Neural cell (in vitro differentiated cells): ENCODE results near the gene CEMP1. TPM values are rescaled to one million over a fixed set of nuclear protein-coding genes. Genes with fewer than 3 reads are reported as not detected.

ENCODE experiments used
- H2AFZ ChIP-seq: fragments of 200-600, 300-800 bp; sonication (generic), shearing (Covaris generic); 2 replicates; pipeline ENCODE4 v1.6.0; 2014; ENCODE audit warnings: low read depth, mild to moderate bottlenecking, antibody characterized with exemption, low read length, moderate library complexity
- H3F3A ChIP-seq: fragments of 200-600 bp; shearing (Covaris generic); 2 replicates; pipeline ENCODE4 v1.6.1; 2016; ENCODE audit warnings: mild to moderate bottlenecking, moderate library complexity, mixed read lengths, antibody characterized with exemption, low read length; ENCODE audit not compliant: insufficient read depth, poor library complexity, severe bottlenecking
- H3K27ac ChIP-seq: fragments of 200-600, 300-800 bp; sonication (generic), shearing (Covaris generic); 2 replicates; pipeline ENCODE4 v1.5.1; 2014; ENCODE audit warnings: mild to moderate bottlenecking, low read length, moderate library complexity
- H3K27me3 ChIP-seq: fragments of 300-800, 200-600 bp; sonication (generic), shearing (Covaris generic); 2 replicates; pipeline ENCODE4 v1.6.0; 2014; ENCODE audit warnings: mild to moderate bottlenecking, low read depth, low read length, moderate library complexity; ENCODE audit not compliant: insufficient read depth
- H3K36me3 ChIP-seq: fragments of 300-800, 200-600 bp; sonication (generic), shearing (Covaris generic); 2 replicates; pipeline ENCODE4 v1.5.1; 2014; ENCODE audit warnings: mild to moderate bottlenecking, antibody characterized with exemption, low read length, moderate library complexity; ENCODE audit not compliant: insufficient read depth
- H3K4me2 ChIP-seq: fragments of 300-800, 200-600 bp; sonication (generic), shearing (Covaris generic); 2 replicates; pipeline ENCODE4 v1.6.0; 2014; ENCODE audit warnings: mild to moderate bottlenecking, low read length
- H3K4me3 ChIP-seq: fragments of 300-800, 200-600 bp; sonication (generic), shearing (Covaris generic); 2 replicates; pipeline ENCODE4 v1.5.1; 2014; ENCODE audit warnings: mild to moderate bottlenecking, low read length, moderate library complexity
- H3K79me2 ChIP-seq: fragments of 200-600 bp; shearing (Covaris generic); replicated peaks from 2 replicates; pipeline ENCODE4 v1.6.0; 2014; ENCODE audit warnings: mild to moderate bottlenecking, low read length, moderate library complexity; ENCODE audit not compliant: insufficient read depth
- H3K9ac ChIP-seq: fragments of 300-800, 200-600 bp; sonication (generic), shearing (Covaris generic); 2 replicates; pipeline ENCODE4 v1.6.1; 2016; ENCODE audit warnings: mild to moderate bottlenecking, low read length, mixed read lengths
- H3K9me2 ChIP-seq: fragments of 200-600 bp; shearing (Covaris generic); 2 replicates; pipeline ENCODE4 v1.6.1; 2016; ENCODE audit warnings: mild to moderate bottlenecking, low read length, mixed read lengths; ENCODE audit not compliant: insufficient read depth
- H3K9me3 ChIP-seq: fragments of 200-600, 300-800 bp; sonication (generic), shearing (Covaris generic); 2 replicates; pipeline ENCODE4 v1.6.1; 2016; ENCODE audit warnings: mild to moderate bottlenecking, mixed run types, low read length, moderate library complexity, mixed read lengths
- H4K20me1 ChIP-seq: fragments of 200-600 bp; shearing (Covaris generic); 2 replicates; pipeline ENCODE4 v1.6.1; 2016; ENCODE audit warnings: mild to moderate bottlenecking, mixed run types; ENCODE audit not compliant: insufficient read depth
- EP300 ChIP-seq: fragments of 450-650 bp; conservative IDR thresholded peaks from 2 replicates; pipeline ENCODE4 v1.6.1; 2014; ENCODE audit warnings: antibody characterized with exemption, mild to moderate bottlenecking, moderate library complexity; ENCODE audit not compliant: poor library complexity, severe bottlenecking
- EZH2 ChIP-seq: fragments of 200-600, 300-800 bp; shearing (Covaris generic), sonication (generic); IDR thresholded peaks from 2 replicates; pipeline ENCODE4 v1.6.1; 2014; ENCODE audit warnings: antibody characterized with exemption, low read length, borderline replicate concordance, mild to moderate bottlenecking; ENCODE audit not compliant: insufficient read depth, poor library complexity, severe bottlenecking
- MXI1 ChIP-seq: fragments of 450-650 bp; conservative IDR thresholded peaks from 2 replicates; pipeline ENCODE4 v1.6.1; 2014; ENCODE audit warnings: antibody characterized with exemption, mild to moderate bottlenecking; ENCODE audit not compliant: poor library complexity, severe bottlenecking
- POLR2AphosphoS5 ChIP-seq: IDR thresholded peaks from 2 replicates; pipeline ENCODE4 v1.6.1; 2012
- RAD21 ChIP-seq: fragments of 450-650 bp; conservative IDR thresholded peaks from 2 replicates; pipeline ENCODE4 v1.6.1; 2014; ENCODE audit warnings: antibody characterized with exemption, mild to moderate bottlenecking, moderate library complexity
- REST ChIP-seq: IDR thresholded peaks from 2 replicates; pipeline ENCODE4 v1.6.1; 2012; ENCODE audit warnings: borderline replicate concordance
- SMC3 ChIP-seq: fragments of 450-650 bp; conservative IDR thresholded peaks from 2 replicates; pipeline ENCODE4 v1.6.1; 2014; ENCODE audit warnings: antibody characterized with exemption, mild to moderate bottlenecking, moderate library complexity; ENCODE audit not compliant: poor library complexity
- TAF1 ChIP-seq: IDR thresholded peaks from 2 replicates; pipeline ENCODE4 v1.6.1; 2012; ENCODE audit warnings: low read depth
- polyA plus RNA-seq: library from polyadenylated mRNA; depleted of rRNA; stranded (reverse); fragments of >200 nt; gene quantifications from 2 replicates; pipeline ENCODE4 v1.2.3, GENCODE V29; 2014
- TF ChIP-seq, protein P1 (sequence below): fragments of 450-650 bp; IDR thresholded peaks from 2 replicates; pipeline ENCODE4 v1.5.1; 2014; ENCODE audit warnings: antibody characterized with exemption, mild to moderate bottlenecking, moderate library complexity; ENCODE audit not compliant: poor library complexity, severe bottlenecking

Gene CEMP1
- polyA plus RNA-seq, 1 donor from 2014 or later, result 0.46 TPM

DNA sequence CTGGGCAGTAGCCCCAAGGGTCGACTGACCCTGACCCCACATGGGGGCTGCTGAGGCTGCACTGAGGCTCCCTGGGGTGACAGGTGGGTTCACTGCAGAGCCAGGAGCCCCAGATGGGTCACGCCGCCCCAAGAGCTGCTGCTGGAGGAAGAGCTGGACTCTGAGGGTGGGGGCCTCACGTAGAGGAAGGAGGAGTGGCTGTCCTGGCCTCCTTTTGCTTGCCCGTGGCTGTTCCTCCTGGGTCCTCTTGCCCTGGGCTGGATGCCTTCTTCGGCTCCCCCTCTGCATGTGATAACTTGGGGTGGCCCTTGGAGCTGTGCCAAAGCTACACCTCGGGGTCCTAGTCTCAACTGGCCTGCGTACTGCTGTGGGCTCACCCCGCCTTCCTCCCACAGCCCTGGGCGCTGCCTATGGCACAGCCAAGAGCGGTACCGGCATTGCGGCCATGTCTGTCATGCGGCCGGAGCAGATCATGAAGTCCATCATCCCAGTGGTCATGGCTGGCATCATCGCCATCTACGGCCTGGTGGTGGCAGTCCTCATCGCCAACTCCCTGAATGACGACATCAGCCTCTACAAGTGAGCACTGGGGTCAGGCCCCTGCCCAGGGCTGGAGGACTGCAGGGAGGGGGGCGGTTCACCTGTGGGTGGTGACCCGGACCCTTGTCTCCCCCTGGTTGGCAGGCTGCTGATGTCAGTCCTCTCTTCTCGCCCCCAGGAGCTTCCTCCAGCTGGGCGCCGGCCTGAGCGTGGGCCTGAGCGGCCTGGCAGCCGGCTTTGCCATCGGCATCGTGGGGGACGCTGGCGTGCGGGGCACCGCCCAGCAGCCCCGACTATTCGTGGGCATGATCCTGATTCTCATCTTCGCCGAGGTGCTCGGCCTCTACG, 12.1 kb downstream of the CEMP1 start:
- H3F3A ChIP-seq, result no peaks in the 10 kb centered on the region
- H4K20me1 ChIP-seq, result peaks cover 39% of the 10 kb centered on the region
- H3K27me3 ChIP-seq, result no peaks in the 10 kb centered on the region
- H3K79me2 ChIP-seq, result peaks cover 52% of the 10 kb centered on the region
- TF ChIP-seq SMC3, result no peak
- H3K27ac ChIP-seq, result no peak overlapping the region
- no peak overlapping the region for H3K4me2 ChIP-seq
- H3K4me3 ChIP-seq, result no peak overlapping the region
- no peak overlapping the region for H2AFZ ChIP-seq
- no peak overlapping the region for H3K9ac ChIP-seq
- no peaks in the 10 kb centered on the region for H3K9me3 ChIP-seq
- H3K36me3 ChIP-seq, result no peaks in the 10 kb centered on the region
- no peaks in the 10 kb centered on the region for H3K9me2 ChIP-seq

GRCh38 chr16:2517954-2518605, 13.1 kb downstream of the CEMP1 start:
- H3K9me3 ChIP-seq, result no peaks in the 10 kb centered on the region
- H3K27me3 ChIP-seq, result no peaks in the 10 kb centered on the region
- no peak overlapping the region for H3K4me3 ChIP-seq
- no peaks in the 10 kb centered on the region for H3K36me3 ChIP-seq
- H3K9me2 ChIP-seq, result no peaks in the 10 kb centered on the region
- peaks cover 52% of the 10 kb centered on the region for H3K79me2 ChIP-seq
- H4K20me1 ChIP-seq, result peaks cover 39% of the 10 kb centered on the region
- no peak overlapping the region for H2AFZ ChIP-seq
- no peak overlapping the region for H3K9ac ChIP-seq
- no peaks in the 10 kb centered on the region for H3F3A ChIP-seq
- TF ChIP-seq SMC3, result no peak
- TF ChIP-seq, protein P1, sequence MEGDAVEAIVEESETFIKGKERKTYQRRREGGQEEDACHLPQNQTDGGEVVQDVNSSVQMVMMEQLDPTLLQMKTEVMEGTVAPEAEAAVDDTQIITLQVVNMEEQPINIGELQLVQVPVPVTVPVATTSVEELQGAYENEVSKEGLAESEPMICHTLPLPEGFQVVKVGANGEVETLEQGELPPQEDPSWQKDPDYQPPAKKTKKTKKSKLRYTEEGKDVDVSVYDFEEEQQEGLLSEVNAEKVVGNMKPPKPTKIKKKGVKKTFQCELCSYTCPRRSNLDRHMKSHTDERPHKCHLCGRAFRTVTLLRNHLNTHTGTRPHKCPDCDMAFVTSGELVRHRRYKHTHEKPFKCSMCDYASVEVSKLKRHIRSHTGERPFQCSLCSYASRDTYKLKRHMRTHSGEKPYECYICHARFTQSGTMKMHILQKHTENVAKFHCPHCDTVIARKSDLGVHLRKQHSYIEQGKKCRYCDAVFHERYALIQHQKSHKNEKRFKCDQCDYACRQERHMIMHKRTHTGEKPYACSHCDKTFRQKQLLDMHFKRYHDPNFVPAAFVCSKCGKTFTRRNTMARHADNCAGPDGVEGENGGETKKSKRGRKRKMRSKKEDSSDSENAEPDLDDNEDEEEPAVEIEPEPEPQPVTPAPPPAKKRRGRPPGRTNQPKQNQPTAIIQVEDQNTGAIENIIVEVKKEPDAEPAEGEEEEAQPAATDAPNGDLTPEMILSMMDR, result no peak
- no peak for TF ChIP-seq REST
- TF ChIP-seq EP300, result no peak
- no peak for TF ChIP-seq EZH2
- no peak for TF ChIP-seq RAD21
- TF ChIP-seq MXI1, result no peak
- TF ChIP-seq POLR2AphosphoS5, result no peak
- TF ChIP-seq TAF1, result no peak
- H3K4me2 ChIP-seq, result no peak overlapping the region
- H3K27ac ChIP-seq, result no peak overlapping the region
